Subcutaneous adipose tissue (tissue), 4 donors: ENCODE data around the gene ENPP6. TPM values are rescaled to one million over a fixed set of nuclear protein-coding genes. Genes with fewer than 3 reads are reported as not detected.

Experiments used
- total RNA-seq, 4 donors: library from RNA; depleted of rRNA; stranded (reverse); fragments of >200 nt; gene quantifications; one replicate each; pipeline ENCODE4 v1.1.0, GENCODE V29; 2016
- TF ChIP-seq, protein P1 (sequence below): fragments of 450-650 bp; IDR thresholded peaks from one replicate; pipeline ENCODE4 v1.5.1; 2016; ENCODE audit warnings: low read depth, mild to moderate bottlenecking, control low read depth, antibody characterized with exemption, moderate library complexity

Gene ENPP6
- total RNA-seq, 4 donors from 2014 or later = 0.17 TPM; not detected in 3

DNA sequence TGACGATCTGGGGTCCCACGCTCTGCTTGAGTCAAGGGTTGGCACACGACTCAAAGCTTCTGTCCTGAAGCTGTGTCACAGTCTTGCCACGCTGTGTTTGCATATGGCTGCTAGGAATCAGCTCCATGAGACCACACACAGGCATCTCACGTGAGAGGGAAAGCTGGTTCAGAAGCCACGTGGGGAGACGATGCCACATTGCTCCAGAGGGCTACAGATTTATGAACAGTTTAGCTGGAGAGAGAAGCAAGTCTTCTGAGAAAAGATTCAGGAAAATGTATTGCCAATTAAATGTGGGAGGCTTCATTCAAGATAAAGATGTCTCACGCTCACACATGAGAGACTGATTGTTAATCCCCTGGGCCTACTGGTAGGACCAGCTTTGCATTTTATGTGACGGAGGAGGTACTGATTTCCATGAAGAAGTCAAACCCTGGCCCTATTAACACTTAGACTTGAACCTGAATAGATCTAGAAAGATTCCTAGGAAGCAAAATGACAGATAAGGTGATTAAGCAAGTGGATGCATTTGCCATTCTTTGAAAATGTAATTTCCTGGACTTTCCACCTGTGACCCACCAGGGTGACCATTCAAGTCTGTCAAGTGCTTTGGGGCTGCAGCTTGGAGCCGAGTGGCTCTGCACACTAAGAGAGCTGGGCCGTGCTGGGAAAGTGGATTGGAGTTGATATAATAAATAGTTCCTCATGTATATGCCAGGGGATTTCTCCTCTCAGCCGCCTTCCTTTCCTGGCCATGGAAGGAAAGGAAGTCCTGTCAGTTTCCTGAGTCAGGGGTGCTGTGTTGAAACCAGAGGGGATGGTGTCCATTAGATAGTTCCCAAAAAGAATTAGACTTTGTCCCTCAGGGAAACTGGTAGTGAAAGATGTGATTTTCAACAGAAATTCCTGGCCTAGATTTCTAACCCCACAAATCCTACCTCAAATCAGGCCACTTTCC, 29.0 kb downstream of the ENPP6 start:
- TF ChIP-seq, protein P1, sequence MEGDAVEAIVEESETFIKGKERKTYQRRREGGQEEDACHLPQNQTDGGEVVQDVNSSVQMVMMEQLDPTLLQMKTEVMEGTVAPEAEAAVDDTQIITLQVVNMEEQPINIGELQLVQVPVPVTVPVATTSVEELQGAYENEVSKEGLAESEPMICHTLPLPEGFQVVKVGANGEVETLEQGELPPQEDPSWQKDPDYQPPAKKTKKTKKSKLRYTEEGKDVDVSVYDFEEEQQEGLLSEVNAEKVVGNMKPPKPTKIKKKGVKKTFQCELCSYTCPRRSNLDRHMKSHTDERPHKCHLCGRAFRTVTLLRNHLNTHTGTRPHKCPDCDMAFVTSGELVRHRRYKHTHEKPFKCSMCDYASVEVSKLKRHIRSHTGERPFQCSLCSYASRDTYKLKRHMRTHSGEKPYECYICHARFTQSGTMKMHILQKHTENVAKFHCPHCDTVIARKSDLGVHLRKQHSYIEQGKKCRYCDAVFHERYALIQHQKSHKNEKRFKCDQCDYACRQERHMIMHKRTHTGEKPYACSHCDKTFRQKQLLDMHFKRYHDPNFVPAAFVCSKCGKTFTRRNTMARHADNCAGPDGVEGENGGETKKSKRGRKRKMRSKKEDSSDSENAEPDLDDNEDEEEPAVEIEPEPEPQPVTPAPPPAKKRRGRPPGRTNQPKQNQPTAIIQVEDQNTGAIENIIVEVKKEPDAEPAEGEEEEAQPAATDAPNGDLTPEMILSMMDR = no peak

DNA sequence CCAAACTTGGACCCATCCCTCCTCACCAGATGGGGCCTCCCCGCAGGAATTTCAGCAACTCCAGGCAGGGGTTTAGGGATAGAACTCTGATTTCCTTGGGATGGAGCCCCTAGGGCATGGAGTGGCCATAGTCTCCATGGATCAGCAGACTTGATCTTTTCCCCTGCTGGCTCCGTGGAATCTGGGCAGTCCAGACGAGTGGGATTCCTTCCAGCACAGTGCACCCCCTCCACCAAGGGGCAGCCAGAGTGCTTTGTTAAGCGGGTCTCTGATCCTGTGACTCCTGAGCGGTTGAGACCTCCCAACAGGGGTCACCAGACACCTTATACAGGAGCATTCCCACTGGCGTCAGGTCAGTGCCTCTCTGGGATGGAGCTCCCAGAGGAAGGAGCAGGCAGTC, 40.4 kb downstream of the ENPP6 start:
- TF ChIP-seq, protein P1 = no peak

DNA sequence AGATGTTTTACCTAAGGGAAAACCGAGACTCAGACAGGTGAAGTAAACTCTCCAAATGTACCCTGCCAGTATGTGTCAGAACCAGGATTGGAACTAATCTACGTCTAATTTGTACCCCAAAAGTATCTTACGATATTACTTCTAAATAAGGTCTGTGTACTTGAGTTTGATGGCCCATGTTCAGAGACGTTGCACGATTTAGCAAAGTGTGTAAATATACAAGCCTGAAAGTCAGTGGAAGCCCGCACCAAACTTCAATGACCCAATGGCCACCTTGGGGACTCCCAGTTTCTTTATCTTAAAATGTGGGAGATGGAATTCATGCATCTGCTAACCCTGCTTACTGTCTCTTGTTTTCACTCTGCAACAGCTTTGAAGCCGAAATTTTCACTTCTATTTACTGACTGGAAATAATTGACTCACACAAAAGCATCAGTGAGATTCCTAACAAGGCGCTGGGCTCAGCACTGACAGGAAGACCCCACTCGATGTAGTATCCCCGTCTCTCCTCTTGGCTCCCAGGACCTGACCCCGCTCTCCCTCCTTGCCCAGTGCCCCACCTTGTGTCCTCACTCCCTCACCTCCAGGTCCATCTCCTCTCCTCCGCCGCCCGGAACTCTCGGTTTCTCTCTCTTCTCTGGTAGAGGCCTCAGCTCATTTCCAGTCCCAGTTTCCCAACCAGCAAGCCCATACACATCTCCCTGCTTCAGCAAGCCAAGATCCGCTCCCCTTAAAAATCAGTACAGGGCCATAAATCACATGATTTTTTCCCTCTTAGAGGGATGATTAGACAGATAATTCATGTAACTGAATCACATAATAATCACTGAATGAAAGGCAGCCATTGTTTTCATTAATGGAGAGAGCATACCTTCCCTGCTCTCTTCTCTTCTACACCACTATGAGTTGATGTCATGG, 42.8 kb downstream of the ENPP6 start:
- TF ChIP-seq, protein P1 = no peak

DNA sequence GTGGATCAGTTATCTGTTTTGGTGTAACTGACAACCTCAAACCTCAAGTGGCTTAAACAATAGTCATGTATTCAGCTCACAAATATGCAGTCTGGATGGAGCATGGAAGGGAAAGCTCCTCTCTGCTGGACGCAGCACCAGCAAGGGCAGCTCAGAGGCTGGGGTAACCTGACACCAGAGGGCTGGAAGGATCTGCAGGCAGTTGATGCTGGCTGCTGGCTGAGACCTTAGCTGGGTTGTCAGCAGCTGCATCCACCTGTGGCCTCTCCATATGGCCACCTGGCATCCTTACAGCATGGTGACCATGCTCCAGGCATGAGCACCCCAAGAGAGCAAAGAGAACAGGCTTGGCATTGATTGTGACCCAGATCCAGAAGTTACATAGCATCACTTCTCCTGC, 46.7 kb downstream of the ENPP6 start:
- TF ChIP-seq, protein P1 = no peak

DNA sequence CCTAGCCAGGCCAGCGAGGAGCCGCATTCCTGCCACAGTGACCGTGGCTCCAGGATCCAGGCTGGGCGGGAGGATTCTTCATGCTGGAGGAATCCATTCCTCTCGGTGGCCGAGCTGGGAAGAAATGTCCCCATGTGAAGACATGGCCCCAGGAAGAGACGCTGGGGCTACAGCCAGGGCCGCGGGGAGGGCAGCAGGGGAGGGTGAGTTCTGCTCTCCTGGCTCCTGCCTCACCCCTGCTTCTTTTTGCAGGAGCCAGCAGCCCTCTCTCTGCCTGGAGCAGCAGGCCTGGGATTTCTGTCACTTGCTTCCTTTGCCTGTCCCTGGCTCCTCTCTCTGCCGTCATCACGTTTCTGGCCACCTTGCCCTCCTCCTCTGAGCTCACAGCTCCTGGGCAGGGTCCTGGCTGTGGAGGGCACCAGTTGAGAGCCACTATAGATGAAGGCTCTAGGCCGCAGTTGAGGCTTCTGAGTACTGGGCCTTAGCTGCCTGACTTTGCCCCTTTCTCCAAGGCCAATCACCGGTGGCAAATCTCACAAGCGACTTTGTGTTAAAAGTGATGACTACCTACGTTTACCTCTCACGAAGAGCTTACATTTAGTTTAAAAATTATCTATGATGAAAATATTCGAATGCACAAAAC, 48.3 kb downstream of the ENPP6 start:
- TF ChIP-seq, protein P1 = no peak

- TF ChIP-seq, protein P1 = no peak
These were observed 49.2 kb downstream of the ENPP6 start for GRCh38 chr4:184168406-184169019.
